Stimulated activated naive B cell treated with anti-CD40 and anti-IgM and Interleukin-4, amounts not matched to agents 10 μg/mL and 1 μg/mL and 100 μg/mL, for 72 hours (primary cell): ENCODE data around the gene GABRA1.

Source experiments
- ATAC-seq, 2 donors: fragments of 150-1000 bp; cut with Tn5 transposase; replicated peaks; 2 replicates each; pipeline ENCODE4 v1.10.0; 2021; ENCODE audit warnings: moderate library complexity in 1 of 2
- DNase-seq: peaks from one replicate; pipeline ENCODE4 v3.0.0; 2021
- H3K27ac Mint-ChIP-seq: one replicate; pipeline ENCODE4 v1.8.0; 2022; ENCODE audit warnings: mild to moderate bottlenecking, mixed read lengths
- H3K27me3 Mint-ChIP-seq, 2 donors: one replicate each; pipeline ENCODE4 v1.8.0; 2022; ENCODE audit warnings: mixed read lengths in 2 of 2
- H3K36me3 Mint-ChIP-seq, 2 donors: one replicate each; pipeline ENCODE4 v1.8.0; 2022; ENCODE audit warnings: mixed read lengths in 2 of 2, mild to moderate bottlenecking in 1 of 2
- H3K4me1 Mint-ChIP-seq, 2 donors: one replicate each; pipeline ENCODE4 v1.8.0; 2022; ENCODE audit warnings: mixed read lengths in 2 of 2, mild to moderate bottlenecking in 1 of 2
- H3K4me3 Mint-ChIP-seq, 2 donors: one replicate each; pipeline ENCODE4 v1.8.0; 2022; ENCODE audit warnings: mild to moderate bottlenecking in 2 of 2, mixed read lengths in 2 of 2, moderate library complexity in 1 of 2
- H3K9me3 Mint-ChIP-seq, 2 donors: one replicate each; pipeline ENCODE4 v1.8.0; 2022; ENCODE audit warnings: mixed read lengths in 2 of 2, mild to moderate bottlenecking in 1 of 2

Gene GABRA1

DNA sequence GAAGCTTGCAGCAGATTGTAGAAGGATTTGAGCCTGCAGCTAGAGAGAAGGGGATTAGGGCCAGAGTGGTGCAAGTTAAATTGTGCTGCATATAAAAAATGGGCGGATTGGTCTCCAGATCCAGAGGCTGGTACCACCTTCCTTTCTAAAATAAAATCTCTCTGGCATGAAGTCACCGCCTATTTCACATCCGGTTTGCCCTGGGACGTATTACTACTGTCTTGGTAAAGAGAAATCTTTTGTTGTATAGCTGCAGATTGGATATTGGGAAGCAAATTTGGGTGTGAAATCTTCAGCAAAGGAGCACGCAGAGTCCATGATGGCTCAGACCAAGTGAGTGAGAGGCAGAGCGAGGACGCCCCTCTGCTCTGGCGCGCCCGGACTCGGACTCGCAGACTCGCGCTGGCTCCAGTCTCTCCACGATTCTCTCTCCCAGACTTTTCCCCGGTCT is at the start of gene GABRA1:
TSS of gene GABRA1 (plus strand) at position 180 of the 451 bp plus-strand sequence. CDS start 2,691 bp downstream, outside the sequence.
- Mint-ChIP-seq H3K9me3 (peaks cover 0 to 1% of the 10 kb centered on the region in 2 donors), H3K27me3 (peaks cover 29% of the 10 kb centered on the region in 2 donors), H3K36me3 (no peaks in the 10 kb centered on the region), H3K27ac (no peak within 1 kb of the TSS), H3K4me1 (no peaks in the 10 kb centered on the region), H3K4me3 (no peak within 1 kb of the TSS)
- DNase-seq: no peak
- ATAC-seq: no peak

DNA sequence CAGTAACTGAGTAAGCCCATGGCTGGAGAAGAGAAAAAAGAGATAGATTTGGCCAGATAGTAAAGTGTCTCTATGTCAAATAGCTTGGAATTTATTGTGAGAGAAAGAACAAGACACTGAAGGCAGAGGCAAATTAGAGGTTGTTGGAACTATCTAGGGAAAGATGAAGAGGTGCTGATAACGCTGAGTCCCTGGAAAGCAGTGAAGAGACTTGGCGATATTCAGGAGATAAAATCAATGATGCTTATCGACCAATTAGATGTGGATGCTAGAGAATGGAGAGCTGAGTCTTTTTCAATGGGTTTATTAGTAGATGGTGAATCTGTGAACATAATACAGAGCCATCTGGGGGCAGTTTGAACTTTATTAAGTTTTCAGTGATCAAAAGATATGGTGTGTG is 48.6 kb upstream of the GABRA1 start:
- Mint-ChIP-seq H3K4me1 (no peaks in the 10 kb centered on the region), H3K36me3 (no peaks in the 10 kb centered on the region), H3K4me3 (no peak overlapping the region), H3K27me3 (no peaks in the 10 kb centered on the region), H3K27ac (no peak overlapping the region), H3K9me3 (no peaks in the 10 kb centered on the region)
- DNase-seq (no peak), ATAC-seq (no peak)

DNA sequence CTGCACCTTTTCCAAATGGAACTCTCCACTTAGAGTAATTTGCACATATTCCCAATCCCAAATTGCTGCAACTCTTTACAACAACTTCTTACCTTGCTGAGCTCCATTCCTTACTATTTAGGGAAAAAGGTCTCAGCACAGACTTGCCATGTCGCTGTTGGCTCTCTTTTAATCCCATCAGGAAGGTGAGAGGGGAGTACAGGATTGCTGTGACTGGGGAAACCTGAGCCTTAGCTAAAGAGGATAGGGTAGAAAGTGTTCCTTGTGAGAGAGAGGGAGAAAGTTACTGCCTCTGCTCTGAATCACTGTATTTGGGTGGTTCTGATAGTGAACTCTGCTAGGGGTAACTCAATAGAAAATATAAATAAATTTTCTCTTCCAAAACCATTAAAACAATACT is 43.7 kb upstream of the GABRA1 start:
- Mint-ChIP-seq H3K9me3 (no peaks in the 10 kb centered on the region), H3K4me1 (no peaks in the 10 kb centered on the region), H3K27ac (no peak overlapping the region), H3K4me3 (no peak overlapping the region), H3K27me3 (no peaks in the 10 kb centered on the region), H3K36me3 (no peaks in the 10 kb centered on the region)
- DNase-seq (no peak), ATAC-seq (no peak)

DNA sequence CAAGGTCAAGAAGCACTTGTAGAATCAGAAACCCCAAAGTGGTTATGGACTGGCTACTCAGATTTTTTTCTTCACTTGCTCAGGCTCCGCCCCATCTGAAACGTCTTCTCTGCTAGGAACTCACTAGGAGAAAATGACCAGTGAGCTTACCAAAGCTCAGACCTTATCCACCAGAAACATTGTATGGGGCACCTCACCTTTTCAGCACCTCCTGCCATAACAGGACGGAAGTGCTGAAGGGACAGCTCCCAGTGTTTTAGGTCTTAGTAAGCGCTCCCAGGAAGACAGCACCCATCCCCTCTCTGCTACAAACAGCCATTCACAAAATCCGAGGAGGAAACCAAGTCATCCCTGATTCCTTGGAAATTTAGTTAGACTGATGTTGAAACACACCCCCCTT is 1.2 kb upstream of the GABRA1 start:
- DNase-seq (no peak), ATAC-seq (no peak)
- H3K9me3 Mint-ChIP-seq: peaks cover 0 to 1% of the 10 kb centered on the region in 2 donors
- H3K36me3 Mint-ChIP-seq: no peaks in the 10 kb centered on the region
- no peak overlapping the region for H3K4me3 Mint-ChIP-seq
- no peak overlapping the region for H3K27ac Mint-ChIP-seq
- no peaks in the 10 kb centered on the region for H3K4me1 Mint-ChIP-seq
- H3K27me3 Mint-ChIP-seq: peaks cover 29% of the 10 kb centered on the region in 2 donors

DNA sequence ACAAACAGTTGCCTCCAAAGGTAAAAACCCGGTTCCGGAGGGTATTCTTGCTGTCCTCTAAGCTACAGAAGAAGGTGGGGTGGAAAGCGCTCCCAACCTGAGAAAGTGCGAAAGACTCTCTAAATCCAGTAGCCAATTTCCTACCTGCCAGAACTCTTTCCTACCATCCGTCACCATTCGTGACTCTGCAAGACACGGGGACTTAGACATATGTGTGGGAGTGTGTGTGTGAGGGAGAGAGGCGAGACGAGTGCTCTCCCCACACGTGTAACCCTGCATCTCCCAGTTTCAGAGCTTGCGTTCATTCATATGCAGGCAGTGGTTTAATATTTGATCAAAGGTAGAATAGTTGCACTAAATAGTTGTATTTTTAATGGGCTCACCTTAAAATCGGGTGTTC is 473 bp upstream of the GABRA1 start:
- Mint-ChIP-seq H3K27ac (no peak overlapping the region), H3K4me3 (no peak overlapping the region), H3K4me1 (no peaks in the 10 kb centered on the region), H3K9me3 (peaks cover 0 to 1% of the 10 kb centered on the region in 2 donors), H3K36me3 (no peaks in the 10 kb centered on the region), H3K27me3 (peaks cover 29% of the 10 kb centered on the region in 2 donors)
- ATAC-seq (no peak), DNase-seq (no peak)

DNA sequence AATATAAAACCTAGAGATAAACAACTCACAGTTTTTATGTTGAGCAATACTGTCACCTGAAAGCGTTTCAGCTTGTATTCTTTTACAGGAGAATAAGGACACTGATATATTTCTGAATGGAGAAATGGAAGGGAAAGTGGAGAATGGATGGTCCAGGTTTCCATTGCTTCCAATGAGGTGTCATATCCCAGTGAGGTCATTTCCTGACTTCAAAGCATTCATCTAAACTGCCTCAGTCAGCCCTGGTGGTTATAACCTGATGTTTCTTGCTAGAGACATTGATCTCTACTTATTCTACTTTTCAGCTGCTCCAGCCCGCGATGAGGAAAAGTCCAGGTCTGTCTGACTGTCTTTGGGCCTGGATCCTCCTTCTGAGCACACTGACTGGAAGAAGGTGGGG is 2.6 kb downstream of the GABRA1 start:
- Mint-ChIP-seq H3K36me3 (no peaks in the 10 kb centered on the region), H3K27me3 (peaks cover 29% of the 10 kb centered on the region in 2 donors), H3K27ac (no peak overlapping the region), H3K4me1 (no peaks in the 10 kb centered on the region), H3K9me3 (peaks cover 0 to 1% of the 10 kb centered on the region in 2 donors), H3K4me3 (no peak overlapping the region)
- no peak for ATAC-seq
- DNase-seq: no peak

DNA sequence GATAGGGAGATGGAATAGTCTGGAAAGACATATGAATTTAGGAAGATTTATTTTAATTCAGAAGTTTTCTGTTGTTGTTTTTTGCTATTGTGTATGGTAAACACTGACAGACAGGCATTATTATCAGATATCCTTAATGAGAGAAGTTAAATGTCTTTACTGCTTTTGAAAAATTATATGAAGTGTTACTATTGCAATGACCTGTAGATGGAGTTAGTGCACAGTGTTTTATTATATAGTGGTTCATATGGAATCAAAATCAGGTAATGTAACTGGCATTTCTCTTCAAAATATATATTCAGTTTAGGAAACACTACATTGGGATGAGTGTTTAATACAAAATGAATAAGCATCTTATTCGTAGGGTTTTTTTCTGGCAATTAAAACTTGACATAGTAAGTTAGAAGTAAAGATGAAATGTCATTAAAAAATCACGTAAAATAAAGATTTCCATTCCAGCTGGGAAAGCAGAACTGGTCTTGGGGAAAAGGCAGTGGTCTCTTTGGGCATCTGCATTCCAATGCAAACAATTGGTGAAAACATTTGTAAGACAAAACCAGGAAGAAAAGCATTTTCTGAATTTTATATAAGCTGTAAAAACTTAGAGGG is 3.9 kb downstream of the GABRA1 start:
- Mint-ChIP-seq H3K36me3 (no peaks in the 10 kb centered on the region), H3K27me3 (peaks cover 24 to 25% of the 10 kb centered on the region in 2 donors), H3K4me1 (no peaks in the 10 kb centered on the region), H3K4me3 (no peak overlapping the region), H3K27ac (no peak overlapping the region), H3K9me3 (peaks cover 0 to 1% of the 10 kb centered on the region in 2 donors)
- DNase-seq: no peak
- ATAC-seq: no peak

DNA sequence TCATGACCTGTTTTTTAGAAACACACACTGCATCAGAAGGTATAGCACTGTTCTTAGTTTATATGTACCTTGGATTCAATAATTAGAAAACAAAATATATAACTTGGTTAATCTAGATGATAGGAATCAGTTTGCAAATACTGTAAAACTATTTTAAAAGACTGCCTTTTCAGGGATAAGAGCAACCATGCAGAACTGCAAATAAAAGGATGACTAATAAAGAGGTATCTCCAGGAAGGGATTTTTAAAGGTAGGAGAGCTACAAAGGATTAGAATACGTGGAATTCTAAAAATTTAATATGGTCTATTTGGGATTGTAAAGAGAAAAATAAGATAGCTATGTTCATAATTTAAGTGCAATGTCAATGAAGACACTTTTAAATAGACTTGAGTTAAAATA is 9.4 kb downstream of the GABRA1 start:
- H3K4me3 Mint-ChIP-seq: no peak overlapping the region
- DNase-seq (no peak), ATAC-seq (no peak)
- no peaks in the 10 kb centered on the region for H3K27me3 Mint-ChIP-seq
- H3K9me3 Mint-ChIP-seq: no peaks in the 10 kb centered on the region
- H3K27ac Mint-ChIP-seq: no peak overlapping the region
- H3K36me3 Mint-ChIP-seq: no peaks in the 10 kb centered on the region
- no peaks in the 10 kb centered on the region for H3K4me1 Mint-ChIP-seq

DNA sequence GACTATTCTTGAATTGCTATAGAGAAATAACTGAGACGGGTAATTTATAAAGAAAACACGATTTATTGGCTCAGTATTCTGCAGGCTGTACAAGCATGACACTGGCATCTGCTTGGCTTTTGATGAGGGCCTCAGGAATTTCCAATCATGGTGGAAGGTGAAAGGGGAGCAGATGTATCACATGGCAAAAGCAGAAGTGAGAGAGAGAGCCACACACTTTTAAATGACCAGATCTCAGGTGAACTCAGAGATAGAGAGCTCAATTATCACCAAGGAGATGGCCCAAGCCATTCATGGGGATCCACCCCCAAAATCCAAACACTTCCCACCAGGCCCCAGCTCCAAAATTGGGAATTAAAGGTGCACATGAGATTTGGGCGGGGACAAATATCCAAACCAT is 15.3 kb downstream of the GABRA1 start:
- DNase-seq: no peak
- H3K4me1 Mint-ChIP-seq: no peaks in the 10 kb centered on the region
- H3K27me3 Mint-ChIP-seq: no peaks in the 10 kb centered on the region
- no peaks in the 10 kb centered on the region for H3K36me3 Mint-ChIP-seq
- no peak overlapping the region for H3K4me3 Mint-ChIP-seq
- no peaks in the 10 kb centered on the region for H3K9me3 Mint-ChIP-seq
- no peak for ATAC-seq
- no peak overlapping the region for H3K27ac Mint-ChIP-seq

DNA sequence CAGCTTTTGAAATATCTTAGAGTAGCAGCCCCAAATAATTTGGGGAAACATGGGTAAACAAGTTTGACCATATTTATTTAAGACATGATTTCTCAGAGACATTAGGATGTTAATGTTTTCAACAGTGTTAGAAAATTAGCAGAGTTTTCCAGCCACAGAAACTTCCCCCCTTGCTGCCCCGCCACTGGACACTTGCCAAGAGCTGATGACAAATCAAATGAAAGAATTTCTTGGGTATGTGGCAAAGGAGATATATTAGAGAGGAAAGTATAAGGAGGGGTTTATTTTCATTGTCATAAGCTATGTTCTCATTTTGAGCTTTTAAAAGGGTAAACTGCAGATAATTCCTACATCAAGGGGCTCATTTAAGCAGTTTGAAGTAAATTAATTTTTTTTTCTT is 15.9 kb downstream of the GABRA1 start:
- H3K27me3 Mint-ChIP-seq: no peaks in the 10 kb centered on the region
- H3K36me3 Mint-ChIP-seq: no peaks in the 10 kb centered on the region
- no peak for DNase-seq
- H3K9me3 Mint-ChIP-seq: no peaks in the 10 kb centered on the region
- no peaks in the 10 kb centered on the region for H3K4me1 Mint-ChIP-seq
- H3K4me3 Mint-ChIP-seq: no peak overlapping the region
- ATAC-seq: no peak
- no peak overlapping the region for H3K27ac Mint-ChIP-seq

DNA sequence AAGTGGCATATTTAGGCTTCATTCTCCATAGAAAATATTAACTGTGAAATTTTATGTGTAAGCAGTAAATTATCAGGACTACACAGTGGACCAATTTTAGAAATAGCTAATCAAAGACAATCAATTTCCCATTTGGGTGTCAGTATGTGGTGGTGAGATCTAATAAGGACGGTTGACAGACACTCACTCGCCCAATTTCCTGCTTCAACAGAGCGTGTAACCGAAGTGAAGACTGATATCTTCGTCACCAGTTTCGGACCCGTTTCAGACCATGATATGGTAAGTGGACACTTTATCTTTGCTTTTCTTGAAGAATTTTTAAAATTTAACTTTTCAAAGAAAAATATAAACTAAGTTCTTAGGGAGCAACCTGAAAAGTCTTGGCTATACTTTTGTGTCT is 17.6 kb downstream of the GABRA1 start:
- Mint-ChIP-seq H3K9me3 (no peaks in the 10 kb centered on the region), H3K27ac (no peak overlapping the region), H3K4me3 (no peak overlapping the region), H3K27me3 (no peaks in the 10 kb centered on the region), H3K36me3 (no peaks in the 10 kb centered on the region), H3K4me1 (no peaks in the 10 kb centered on the region)
- DNase-seq (no peak), ATAC-seq (no peak)

DNA sequence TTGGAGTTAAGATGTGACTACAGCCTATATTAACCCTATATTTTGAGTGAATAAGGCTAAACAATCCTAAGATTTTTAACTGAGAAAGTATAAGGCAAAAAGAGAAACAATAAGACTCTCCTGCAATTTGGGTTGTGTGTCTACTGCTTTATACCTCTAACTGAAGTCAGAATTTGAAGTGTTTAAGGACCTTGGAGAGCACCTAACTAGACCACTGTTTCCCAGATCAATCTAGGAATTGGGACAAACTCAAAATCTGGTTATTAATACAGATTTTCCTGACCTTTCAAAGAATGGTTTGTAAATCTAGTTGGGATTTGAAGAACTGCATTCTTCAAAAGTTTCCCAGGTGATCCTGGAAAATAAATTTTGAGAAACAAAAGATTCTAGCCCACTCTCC is 42.1 kb downstream of the GABRA1 start:
- Mint-ChIP-seq H3K27ac (no peak overlapping the region), H3K4me1 (no peaks in the 10 kb centered on the region), H3K27me3 (no peaks in the 10 kb centered on the region), H3K9me3 (peaks cover 0 to 1% of the 10 kb centered on the region in 2 donors), H3K36me3 (no peaks in the 10 kb centered on the region), H3K4me3 (no peak overlapping the region)
- DNase-seq (no peak), ATAC-seq (no peak)

DNA sequence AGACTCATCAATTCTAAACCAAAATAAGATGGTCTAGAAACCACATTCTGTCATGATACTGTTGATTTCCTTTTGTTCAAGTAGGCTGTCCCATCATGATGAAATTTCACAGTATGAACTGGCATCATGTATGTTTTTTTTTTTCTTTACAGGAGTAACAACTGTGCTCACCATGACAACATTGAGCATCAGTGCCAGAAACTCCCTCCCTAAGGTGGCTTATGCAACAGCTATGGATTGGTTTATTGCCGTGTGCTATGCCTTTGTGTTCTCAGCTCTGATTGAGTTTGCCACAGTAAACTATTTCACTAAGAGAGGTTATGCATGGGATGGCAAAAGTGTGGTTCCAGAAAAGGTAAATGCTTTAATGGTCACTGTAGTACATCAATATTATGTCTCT is 47.6 kb downstream of the GABRA1 start:
- no peak for ATAC-seq
- H3K36me3 Mint-ChIP-seq: no peaks in the 10 kb centered on the region

DNA sequence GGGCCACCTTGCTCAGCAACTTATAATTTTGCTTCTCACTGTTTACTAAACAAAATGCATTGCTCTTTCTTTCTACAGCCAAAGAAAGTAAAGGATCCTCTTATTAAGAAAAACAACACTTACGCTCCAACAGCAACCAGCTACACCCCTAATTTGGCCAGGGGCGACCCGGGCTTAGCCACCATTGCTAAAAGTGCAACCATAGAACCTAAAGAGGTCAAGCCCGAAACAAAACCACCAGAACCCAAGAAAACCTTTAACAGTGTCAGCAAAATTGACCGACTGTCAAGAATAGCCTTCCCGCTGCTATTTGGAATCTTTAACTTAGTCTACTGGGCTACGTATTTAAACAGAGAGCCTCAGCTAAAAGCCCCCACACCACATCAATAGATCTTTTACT is 49.1 kb downstream of the GABRA1 start:
- ATAC-seq (no peak), DNase-seq (no peak)
- H3K9me3 Mint-ChIP-seq: peaks cover 0 to 1% of the 10 kb centered on the region in 2 donors
- no peak overlapping the region for H3K4me3 Mint-ChIP-seq
- no peaks in the 10 kb centered on the region for H3K36me3 Mint-ChIP-seq
- no peak overlapping the region for H3K27ac Mint-ChIP-seq
- no peaks in the 10 kb centered on the region for H3K4me1 Mint-ChIP-seq
- H3K27me3 Mint-ChIP-seq: no peaks in the 10 kb centered on the region

More for the DNA sequence above, 47.6 kb downstream of the GABRA1 start:
- Mint-ChIP-seq H3K27me3 (no peaks in the 10 kb centered on the region), H3K4me1 (no peaks in the 10 kb centered on the region), H3K27ac (no peak overlapping the region), H3K9me3 (peaks cover 0 to 1% of the 10 kb centered on the region in 2 donors), H3K4me3 (no peak overlapping the region)
- no peak for DNase-seq

DNA sequence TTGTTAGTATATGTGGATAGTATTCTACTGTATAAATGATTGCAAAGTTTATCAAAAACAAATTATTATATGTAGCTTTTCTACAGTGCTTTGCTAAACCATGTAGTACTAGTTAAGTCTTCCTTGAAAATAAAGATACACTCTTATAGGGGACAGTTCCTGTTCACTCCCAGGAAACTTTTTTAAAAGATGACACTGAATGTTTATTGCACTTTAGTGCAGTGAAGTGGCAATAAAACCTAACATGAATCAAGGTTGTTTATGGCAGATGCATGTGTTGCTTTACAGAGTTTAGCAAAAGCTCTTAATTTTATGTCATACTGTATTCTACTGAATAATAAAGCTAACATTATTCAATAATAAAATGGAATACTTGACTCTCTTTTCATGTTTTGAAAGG is 51.7 kb downstream of the GABRA1 start:
- Mint-ChIP-seq H3K4me1 (no peaks in the 10 kb centered on the region), H3K36me3 (no peaks in the 10 kb centered on the region), H3K27ac (no peak overlapping the region), H3K4me3 (no peak overlapping the region), H3K9me3 (peaks cover 0 to 2% of the 10 kb centered on the region in 2 donors), H3K27me3 (no peaks in the 10 kb centered on the region)
- DNase-seq: no peak
- ATAC-seq: no peak

DNA sequence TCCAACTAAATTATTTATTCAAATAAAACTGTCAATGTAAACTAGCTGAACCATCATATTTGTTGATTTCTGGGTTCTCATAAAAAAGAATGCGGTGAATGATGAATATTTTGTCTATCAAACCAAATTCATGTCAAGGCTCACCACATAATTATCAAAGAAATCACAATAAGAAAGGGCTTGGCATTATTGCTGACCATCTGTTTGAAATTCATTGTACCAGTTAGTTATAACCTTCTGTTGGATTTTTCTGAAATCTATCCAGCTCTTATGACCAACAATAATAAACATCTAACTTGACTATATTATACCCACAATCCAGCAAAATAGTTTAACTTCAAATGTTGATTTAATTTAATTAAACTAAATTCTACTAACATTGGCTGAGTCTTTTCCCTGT is 53.1 kb downstream of the GABRA1 start:
- peaks cover 0 to 7% of the 10 kb centered on the region in 2 donors for H3K9me3 Mint-ChIP-seq
- H3K27me3 Mint-ChIP-seq: no peaks in the 10 kb centered on the region
- H3K4me3 Mint-ChIP-seq: no peak overlapping the region
- no peak for DNase-seq
- no peaks in the 10 kb centered on the region for H3K4me1 Mint-ChIP-seq
- no peaks in the 10 kb centered on the region for H3K36me3 Mint-ChIP-seq
- H3K27ac Mint-ChIP-seq: no peak overlapping the region
- ATAC-seq: no peak
